ENCODE measurements around the gene PUS3. TPM values are rescaled to one million over a fixed set of nuclear protein-coding genes. Genes with fewer than 3 reads are reported as not detected.

Gene PUS3
- total RNA-seq, 1 donor from 2014 or later: 13.1 TPM

DNA sequence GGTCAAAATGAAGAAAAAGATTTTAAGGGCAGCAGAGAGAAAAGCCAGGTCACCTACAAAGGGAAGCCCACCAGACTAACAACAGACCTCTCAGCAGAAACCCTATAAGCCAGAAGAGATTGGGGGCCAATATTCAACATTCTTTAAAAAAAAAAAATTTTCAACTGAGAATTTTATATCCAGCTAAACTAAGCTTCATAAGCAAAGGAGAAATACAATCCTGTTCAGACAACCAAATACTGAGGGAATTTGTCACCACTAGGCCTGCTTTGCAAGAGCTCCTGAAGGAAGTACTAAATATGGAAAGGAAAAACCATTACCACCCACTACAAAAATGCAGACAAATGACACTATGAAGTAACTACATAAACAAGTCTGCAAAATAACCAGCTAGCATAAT, 56.8 kb downstream of the PUS3 start:
- H3K27me3 Mint-ChIP-seq (ENCODE audit: unreplicated experiment): no peaks in the 10 kb centered on the region
- peaks cover 8% of the 10 kb centered on the region for H3K36me3 Mint-ChIP-seq (ENCODE audit: low read depth, unreplicated experiment)
- TF ChIP-seq, protein P1, sequence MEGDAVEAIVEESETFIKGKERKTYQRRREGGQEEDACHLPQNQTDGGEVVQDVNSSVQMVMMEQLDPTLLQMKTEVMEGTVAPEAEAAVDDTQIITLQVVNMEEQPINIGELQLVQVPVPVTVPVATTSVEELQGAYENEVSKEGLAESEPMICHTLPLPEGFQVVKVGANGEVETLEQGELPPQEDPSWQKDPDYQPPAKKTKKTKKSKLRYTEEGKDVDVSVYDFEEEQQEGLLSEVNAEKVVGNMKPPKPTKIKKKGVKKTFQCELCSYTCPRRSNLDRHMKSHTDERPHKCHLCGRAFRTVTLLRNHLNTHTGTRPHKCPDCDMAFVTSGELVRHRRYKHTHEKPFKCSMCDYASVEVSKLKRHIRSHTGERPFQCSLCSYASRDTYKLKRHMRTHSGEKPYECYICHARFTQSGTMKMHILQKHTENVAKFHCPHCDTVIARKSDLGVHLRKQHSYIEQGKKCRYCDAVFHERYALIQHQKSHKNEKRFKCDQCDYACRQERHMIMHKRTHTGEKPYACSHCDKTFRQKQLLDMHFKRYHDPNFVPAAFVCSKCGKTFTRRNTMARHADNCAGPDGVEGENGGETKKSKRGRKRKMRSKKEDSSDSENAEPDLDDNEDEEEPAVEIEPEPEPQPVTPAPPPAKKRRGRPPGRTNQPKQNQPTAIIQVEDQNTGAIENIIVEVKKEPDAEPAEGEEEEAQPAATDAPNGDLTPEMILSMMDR (IDR thresholded peaks at IDR 0.05; ENCODE audit: unreplicated experiment): no peak
- no peak overlapping the region for H3K27ac Mint-ChIP-seq (ENCODE audit: unreplicated experiment)
- no peaks in the 10 kb centered on the region for H3K9me3 Mint-ChIP-seq (ENCODE audit: unreplicated experiment)
- DNase-seq (ENCODE audit: low spot score): no peak
- peaks cover 8% of the 10 kb centered on the region for H3K4me1 Mint-ChIP-seq (ENCODE audit: unreplicated experiment)
- no peak overlapping the region for H3K4me3 Mint-ChIP-seq (ENCODE audit: unreplicated experiment)

Other genes with a start within 250 kb of the PUS3 start
- gene ACRV1, start 222.4 kb downstream of the PUS3 start, total RNA-seq (ENCODE audit: unreplicated experiment): not detected
- not detected for gene PATE1, start 156.9 kb downstream of the PUS3 start, total RNA-seq (ENCODE audit: unreplicated experiment)
- not detected for gene PATE2, start 124.4 kb downstream of the PUS3 start, total RNA-seq (ENCODE audit: unreplicated experiment)
- not detected for gene PATE3, start 115.1 kb downstream of the PUS3 start, total RNA-seq (ENCODE audit: unreplicated experiment)
- 0.31 TPM for gene PATE4, start 69.9 kb downstream of the PUS3 start, total RNA-seq (ENCODE audit: unreplicated experiment)
- 5.5 TPM for gene HYLS1, start 15.5 kb downstream of the PUS3 start, total RNA-seq (ENCODE audit: unreplicated experiment)
- gene DDX25, start 1.3 kb upstream of the PUS3 start, total RNA-seq (ENCODE audit: unreplicated experiment): 7.5 TPM
- gene VSIG10L2, start 42.8 kb upstream of the PUS3 start, total RNA-seq (ENCODE audit: unreplicated experiment): not detected
- 25.2 TPM for gene CDON, start 159.7 kb upstream of the PUS3 start, total RNA-seq (ENCODE audit: unreplicated experiment)

Measured in endothelial cell (in vitro differentiated cells).